ENCODE measurements around the gene ASTN2. TPM values are rescaled to one million over a fixed set of nuclear protein-coding genes. Genes with fewer than 3 reads are reported as not detected.
A peak's percentile ranks its signal among the peaks of the same experiment; 100 is the strongest.

The ASTN2 gene
- polyA plus RNA-seq, 2 of the 4 experiments (the other 2 are of a cell fraction), result 5.8 to 11.6 TPM

- DNase-seq (ENCODE audit: low read depth in 1 of 2, low spot score in 1 of 2), result no peak
- peaks cover 16% of the 10 kb centered on the region; the same call in 1 of the 3 replicates for H3K4me1 ChIP-seq
- no peak; a peak in 1 of 6 replicates for ATAC-seq
- H3K4me3 ChIP-seq, result no peak overlapping the region
- H3K4me2 ChIP-seq, result no peak overlapping the region
- no peaks in the 10 kb centered on the region for H3K9me3 ChIP-seq
- H3K27ac ChIP-seq, result 0 out of 6 replicates have a peak overlapping the region, but pooled peaks of 1 of the 2 experiments have one; percentile 27
- 93% methylated on average over 2 of the region's 2 CpGs for WGBS (ENCODE audit: missing lambda C conversion rate)
- FAIRE-seq, result no peak
- TF ChIP-seq ZSCAN20 (CRISPR knock-in tag; IDR thresholded peaks at IDR 0.05) (no peak), NPAS2 (CRISPR knock-in tag; IDR thresholded peaks at IDR 0.05; ENCODE audit: borderline replicate concordance) (no peak), HMGXB4 (CRISPR knock-in tag; IDR thresholded peaks at IDR 0.05; ENCODE audit: borderline replicate concordance) (no peak), ESRRA (IDR thresholded peaks at IDR 0.05; ENCODE audit: borderline replicate concordance, low read length) (no peak), FOXS1 (CRISPR knock-in tag; IDR thresholded peaks at IDR 0.05) (no peak), PBX3 (IDR thresholded peaks at IDR 0.05) (no peak), KDM1A (IDR thresholded peaks at IDR 0.05; ENCODE audit: low read depth) (no peak)
- ChIA-PET POLR2A (no interaction called here), CTCF (interaction anchor here (1.8 to 3.2 kb wide), 3 partner anchors 9 to 165 kb away, joined by 4 to 18 read pairs (median 8); no protein-coding TSS in a partner anchor)
Measured at GRCh38 chr9:116406469-116406868, 1008.4 kb downstream of the ASTN2 start.

- DNase-seq (ENCODE audit: low read depth in 1 of 2, low spot score in 1 of 2), result no peak
- peak; percentile 47 to 50 for ATAC-seq
- H3K4me2 ChIP-seq, result no peak overlapping the region
- H3K4me1 ChIP-seq, result peaks cover 16% of the 10 kb centered on the region; the same call in 1 of the 3 replicates
- H3K27ac ChIP-seq, result peak overlapping the region in 1 of 2 experiments; percentile 51; a peak in 2 of 6 replicates
- no peaks in the 10 kb centered on the region for H3K9me3 ChIP-seq
- ChIA-PET CTCF (interaction anchor here (1.5 to 5.0 kb wide), 4 partner anchors 11 to 256 kb away, joined by 5 to 33 read pairs (median 13); no protein-coding TSS in a partner anchor), POLR2A (interaction anchor here (1.3 kb wide), 1 partner anchor 144 kb away, joined by 4 read pairs; no protein-coding TSS in a partner anchor)
- TF ChIP-seq FOSB (CRISPR knock-in tag; IDR thresholded peaks at IDR 0.05) (no peak), KDM1A (IDR thresholded peaks at IDR 0.05; ENCODE audit: low read depth) (no peak), JUNB (IDR thresholded peaks at IDR 0.05) (no peak), HOXB5 (CRISPR knock-in tag; IDR thresholded peaks at IDR 0.05) (no peak), FOXS1 (CRISPR knock-in tag; IDR thresholded peaks at IDR 0.05) (no peak), SMC3 (IDR thresholded peaks at IDR 0.05) (no peak)
- no peak for FAIRE-seq
- no peak overlapping the region for H3K4me3 ChIP-seq
- WGBS (ENCODE audit: missing lambda C conversion rate), result 76% methylated on average over 1 of the region's 1 CpG
Measured at GRCh38 chr9:116405321-116405720, 1009.5 kb downstream of the ASTN2 start.

- ATAC-seq (peak; percentile 12 to 39; a peak in 2 of 6 replicates), FAIRE-seq (peak; percentile 65), DNase-seq (ENCODE audit: low read depth in 1 of 2, low spot score in 1 of 2) (no peak)
- Histone ChIP-seq H3K27ac (peak overlapping the region in 1 of 2 experiments; percentile 32; a peak in 3 of 6 replicates), H3K4me3 (no peak overlapping the region), H3K4me1 (peaks cover 20% of the 10 kb centered on the region; the same call in 1 of the 3 replicates), H3K4me2 (no peak overlapping the region), H3K9me3 (no peaks in the 10 kb centered on the region)
- peak; percentile 72; the same call in 1 of the 2 replicates for TF ChIP-seq FOSB (CRISPR knock-in tag; IDR thresholded peaks at IDR 0.05)
- no peak for TF ChIP-seq ELK1 (IDR thresholded peaks at IDR 0.05; ENCODE audit: low read depth, low read length)
- ChIA-PET CTCF (interaction anchor here (1.5 to 5.0 kb wide), 3 partner anchors 12 to 257 kb away, joined by 5 to 33 read pairs (median 8); no protein-coding TSS in a partner anchor), POLR2A (interaction anchor here (1.3 kb wide), 1 partner anchor 145 kb away, joined by 4 read pairs; no protein-coding TSS in a partner anchor)
- WGBS (ENCODE audit: missing lambda C conversion rate), result 97% methylated on average over 3 of the region's 3 CpGs
Measured at GRCh38 chr9:116404228-116404627, 1010.6 kb downstream of the ASTN2 start.

GRCh38 chr9:116403171-116403570 is 1011.7 kb downstream of the ASTN2 start:
- FAIRE-seq, result no peak
- DNase-seq (ENCODE audit: low read depth in 1 of 2, low spot score in 1 of 2), result no peak
- no peak overlapping the region for H3K27ac ChIP-seq
- peaks cover 20% of the 10 kb centered on the region; the same call in 1 of the 3 replicates for H3K4me1 ChIP-seq
- POLR2A ChIA-PET, result interaction anchor here (0.6 to 1.0 kb wide), 2 partner anchors 14 to 244 kb away, joined by 3 to 4 read pairs; no protein-coding TSS in a partner anchor
- no peak overlapping the region for H3K4me2 ChIP-seq
- no peak for ATAC-seq
- CTCF ChIA-PET, result interaction anchor here (5.0 kb wide), 1 partner anchor 168 kb away, joined by 33 read pairs; no protein-coding TSS in a partner anchor
- no peaks in the 10 kb centered on the region for H3K9me3 ChIP-seq
- H3K4me3 ChIP-seq, result no peak overlapping the region
- TF ChIP-seq CBX2 (IDR thresholded peaks at IDR 0.05; ENCODE audit: borderline replicate concordance, low read depth), result no peak
- TF ChIP-seq NR3C1 (IDR thresholded peaks at IDR 0.05), result no peak
- TF ChIP-seq HEYL (CRISPR knock-in tag; IDR thresholded peaks at IDR 0.05), result no peak
- no peak for TF ChIP-seq ZFP36 (IDR thresholded peaks at IDR 0.05; ENCODE audit: borderline replicate concordance, partially characterized antibody)
- no peak for TF ChIP-seq PHF8 (IDR thresholded peaks at IDR 0.05; ENCODE audit: borderline replicate concordance, low read depth)
- TF ChIP-seq ZC3H11A (IDR thresholded peaks at IDR 0.05), result no peak
- TF ChIP-seq FOXS1 (CRISPR knock-in tag; IDR thresholded peaks at IDR 0.05), result no peak
- no peak for TF ChIP-seq KDM1A (IDR thresholded peaks at IDR 0.05; ENCODE audit: low read depth)
- TF ChIP-seq HMGXB4 (CRISPR knock-in tag; IDR thresholded peaks at IDR 0.05; ENCODE audit: borderline replicate concordance), result no peak
- no peak for TF ChIP-seq FOSL2 (IDR thresholded peaks at IDR 0.05)
- TF ChIP-seq FOSL2 (CRISPR knock-in tag; IDR thresholded peaks at IDR 0.05), result no peak
- no peak for TF ChIP-seq RNF2 (IDR thresholded peaks at IDR 0.05; ENCODE audit: borderline replicate concordance, low read depth)
- no peak for TF ChIP-seq EHF (CRISPR knock-in tag; IDR thresholded peaks at IDR 0.05)
- no peak; a peak in 1 of 5 replicates for TF ChIP-seq JUN (IDR thresholded peaks at IDR 0.05)
- TF ChIP-seq ZSCAN20 (CRISPR knock-in tag; IDR thresholded peaks at IDR 0.05), result no peak
